HG02973 (cell line): ENCODE measurements around the gene KMT2E.

Experiments
- ATAC-seq: cut with Tn5 transposase; IDR thresholded peaks from one replicate; pipeline ENCODE4 v1.9.1; 2021; ENCODE audit warnings: moderate library complexity; ENCODE audit not compliant: unreplicated experiment

KMT2E gene

DNA sequence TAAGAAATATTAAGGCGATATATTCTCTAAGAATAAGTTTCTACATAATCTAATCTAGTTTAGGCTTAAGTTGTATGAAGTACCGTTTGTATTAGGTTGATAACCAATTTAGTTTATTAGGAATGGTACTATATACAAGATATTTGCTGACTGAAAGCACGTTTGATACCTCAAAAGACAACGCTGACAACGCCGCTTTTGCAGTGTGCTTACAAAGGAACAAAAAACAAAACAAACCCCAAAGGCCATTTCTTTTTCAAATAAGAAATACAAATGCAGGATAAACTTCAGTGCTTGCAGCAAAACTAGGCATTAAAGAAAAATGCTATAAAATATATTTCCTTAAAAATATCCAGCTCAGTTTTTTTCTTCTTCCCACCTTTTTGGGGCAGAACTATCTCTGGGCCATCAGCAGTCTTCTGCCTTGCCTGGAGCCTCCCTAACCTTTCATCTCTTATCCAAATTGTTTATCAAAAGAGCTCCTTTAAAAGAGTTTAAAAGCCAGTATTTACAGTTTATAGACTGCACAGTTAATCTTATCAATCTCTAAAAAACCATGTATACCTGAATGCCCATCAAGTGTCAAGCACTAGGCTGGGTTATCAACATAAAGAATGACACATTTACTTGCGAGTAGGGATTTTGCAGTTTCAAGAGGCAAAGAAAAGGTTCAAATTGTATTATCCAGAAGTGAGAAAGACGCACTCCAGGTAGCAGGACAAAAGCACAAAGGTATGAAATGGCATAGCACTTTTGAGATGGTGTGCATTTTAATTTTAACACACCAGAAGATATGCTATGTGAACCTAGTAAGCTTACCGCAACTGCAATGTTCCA is 4.1 kb upstream of the KMT2E start:
- ATAC-seq = no peak

DNA sequence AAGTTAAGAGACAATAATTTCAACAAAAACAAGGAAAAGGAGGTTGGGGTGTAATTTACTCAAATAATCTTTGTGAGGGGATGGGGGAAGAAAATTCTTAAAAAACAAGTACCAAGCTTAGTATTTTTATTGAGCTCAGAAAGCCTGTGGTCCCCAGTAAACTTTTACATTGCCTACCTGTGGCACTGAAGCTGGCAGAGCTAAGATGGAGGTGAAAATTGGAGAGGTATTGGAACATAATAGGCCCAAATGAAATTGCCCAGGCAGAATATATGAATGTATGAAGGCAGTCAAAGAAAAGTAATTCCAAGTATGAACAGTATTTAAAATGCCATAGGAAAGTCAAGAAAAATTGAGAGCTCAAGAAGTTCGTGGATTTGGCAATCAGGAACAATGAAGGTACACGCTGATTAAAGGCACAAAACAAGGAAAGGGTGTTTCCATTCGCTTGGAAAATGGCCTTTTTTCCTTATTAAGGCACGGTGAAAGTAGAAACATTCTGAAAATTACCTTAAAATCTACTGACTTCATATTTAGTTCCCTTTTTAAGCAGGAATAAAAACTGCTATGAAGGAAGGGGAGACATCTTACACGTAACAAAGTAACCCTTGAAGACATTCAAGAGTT is 3.4 kb upstream of the KMT2E start:
- ATAC-seq = no peak

DNA sequence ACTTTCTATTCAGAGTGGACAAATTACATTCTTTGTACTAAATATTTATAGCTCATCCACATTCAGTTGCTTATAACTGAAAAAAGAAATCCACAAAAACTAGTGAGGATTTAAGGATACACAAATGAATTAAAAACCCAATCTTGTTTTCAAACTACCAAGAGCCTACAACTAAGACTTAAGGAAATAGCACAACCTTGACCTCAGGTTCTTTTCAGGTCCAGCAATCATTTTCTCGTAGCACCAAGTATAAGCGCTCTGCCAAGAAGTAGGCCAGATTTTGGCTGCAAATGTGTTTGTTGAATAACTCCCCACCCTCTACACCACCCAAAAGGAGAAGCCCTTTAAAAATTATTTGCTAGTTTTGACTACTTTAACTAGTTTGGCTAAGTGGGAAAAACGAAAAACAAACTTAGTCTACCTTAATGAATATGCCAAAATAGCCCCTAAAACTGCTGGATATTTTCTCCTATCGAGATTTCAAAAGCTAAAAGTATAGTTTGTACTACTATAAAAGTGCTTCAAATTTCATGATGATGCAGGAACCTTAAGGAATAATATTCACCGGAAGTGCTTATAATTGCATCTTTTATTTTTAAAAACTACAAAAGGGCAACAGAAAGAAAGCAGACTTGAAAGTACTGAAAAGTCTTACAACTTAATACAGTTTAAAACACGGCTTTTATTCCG is 2.7 kb upstream of the KMT2E start:
- ATAC-seq = no peak

DNA sequence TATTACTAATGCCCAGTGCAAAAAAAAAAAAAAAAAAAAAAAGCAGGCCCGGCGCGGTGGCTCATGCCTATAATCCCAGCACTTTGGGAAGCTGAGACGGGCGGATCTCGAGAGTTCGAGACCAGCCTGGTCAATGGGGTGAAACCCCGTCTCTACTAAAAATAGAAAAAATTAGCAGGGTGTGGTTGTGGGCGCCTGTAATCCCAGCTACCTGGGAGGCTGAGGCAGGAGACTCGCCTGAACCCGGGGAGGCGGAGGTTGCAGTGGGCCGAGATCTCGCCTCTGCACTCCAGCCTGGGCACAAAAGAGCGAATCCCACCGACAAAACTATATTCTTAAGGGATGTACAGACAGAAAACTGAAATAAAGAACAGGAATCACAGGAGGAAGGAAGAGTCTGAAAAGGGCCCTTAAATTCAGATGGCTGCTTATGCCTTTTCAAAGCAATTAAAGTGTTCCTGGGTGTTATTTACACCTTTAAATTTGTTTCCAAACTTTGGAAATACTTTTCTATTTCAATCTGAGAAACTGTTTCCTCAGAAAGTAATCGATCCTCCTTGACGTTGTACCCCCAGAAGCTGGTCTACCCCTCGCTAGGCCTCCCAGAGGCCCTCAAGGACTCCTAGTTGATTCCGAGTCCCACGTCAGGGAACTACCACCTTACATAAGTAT is 2.0 kb upstream of the KMT2E start:
- no peak for ATAC-seq

DNA sequence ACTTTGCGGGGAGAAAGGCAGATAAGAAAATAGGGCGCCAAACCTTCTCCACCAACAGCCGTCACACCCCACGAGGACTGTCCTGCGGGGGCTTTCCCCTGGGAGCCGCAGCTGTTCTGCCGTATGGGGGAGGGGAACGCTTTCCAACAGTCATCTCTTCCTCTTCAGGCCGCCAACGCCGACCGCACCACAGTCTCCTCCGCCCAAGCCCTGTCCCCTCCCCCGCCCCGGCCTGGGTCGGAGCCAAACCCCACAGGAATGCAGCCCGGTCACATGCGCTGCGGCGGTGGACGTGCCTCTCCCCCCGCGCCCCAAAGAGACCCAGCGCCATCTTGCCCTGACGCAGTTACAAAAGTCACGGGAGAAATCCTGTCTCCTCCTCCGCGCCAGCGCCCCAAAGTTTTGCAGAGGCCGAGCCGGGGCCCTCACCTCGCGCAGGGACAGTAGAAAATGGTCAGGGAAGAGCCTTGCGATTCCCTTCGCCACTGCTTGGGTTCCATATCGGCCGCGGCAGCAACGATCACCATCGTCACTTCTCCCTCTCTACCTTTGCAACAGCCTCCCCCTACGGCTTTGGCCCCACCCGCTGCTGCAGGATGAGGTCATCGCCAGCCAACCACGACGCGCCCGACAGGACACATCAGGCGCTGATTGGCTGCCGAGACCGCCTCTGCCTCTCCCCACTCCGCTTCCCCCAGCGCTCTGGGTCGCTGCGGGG is 1.3 kb upstream of the KMT2E start:
- peak; percentile 58 for ATAC-seq

DNA sequence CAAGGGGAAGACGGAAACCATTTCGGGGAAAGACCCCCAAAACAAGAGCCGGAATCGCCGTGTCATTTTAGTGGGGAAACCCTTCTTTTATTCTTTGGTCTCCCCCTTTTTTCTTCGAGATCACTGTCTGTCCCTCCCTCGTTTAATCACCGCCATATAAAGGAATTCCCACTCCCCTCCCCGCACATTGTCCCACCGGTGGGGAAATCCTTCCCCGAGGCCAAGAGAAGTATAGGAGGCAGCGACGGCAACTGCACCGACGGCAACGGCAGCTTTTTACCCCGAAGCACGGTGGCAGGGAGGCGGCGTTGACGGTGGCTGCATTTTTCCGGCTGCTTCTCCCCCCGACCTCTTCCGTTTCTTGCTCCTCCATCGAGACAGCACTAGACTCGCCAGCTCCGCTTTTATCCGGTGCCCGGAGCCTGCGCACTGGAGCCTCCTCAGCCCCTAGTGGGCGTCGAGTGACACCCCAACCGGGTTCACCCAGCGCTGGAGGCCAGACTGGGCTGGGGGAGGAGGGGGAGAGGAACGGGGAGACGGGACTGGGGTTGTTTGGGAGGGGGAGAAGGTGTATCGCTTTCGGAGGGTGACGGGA is 687 bp upstream of the KMT2E start:
- ATAC-seq = peak; percentile 33

DNA sequence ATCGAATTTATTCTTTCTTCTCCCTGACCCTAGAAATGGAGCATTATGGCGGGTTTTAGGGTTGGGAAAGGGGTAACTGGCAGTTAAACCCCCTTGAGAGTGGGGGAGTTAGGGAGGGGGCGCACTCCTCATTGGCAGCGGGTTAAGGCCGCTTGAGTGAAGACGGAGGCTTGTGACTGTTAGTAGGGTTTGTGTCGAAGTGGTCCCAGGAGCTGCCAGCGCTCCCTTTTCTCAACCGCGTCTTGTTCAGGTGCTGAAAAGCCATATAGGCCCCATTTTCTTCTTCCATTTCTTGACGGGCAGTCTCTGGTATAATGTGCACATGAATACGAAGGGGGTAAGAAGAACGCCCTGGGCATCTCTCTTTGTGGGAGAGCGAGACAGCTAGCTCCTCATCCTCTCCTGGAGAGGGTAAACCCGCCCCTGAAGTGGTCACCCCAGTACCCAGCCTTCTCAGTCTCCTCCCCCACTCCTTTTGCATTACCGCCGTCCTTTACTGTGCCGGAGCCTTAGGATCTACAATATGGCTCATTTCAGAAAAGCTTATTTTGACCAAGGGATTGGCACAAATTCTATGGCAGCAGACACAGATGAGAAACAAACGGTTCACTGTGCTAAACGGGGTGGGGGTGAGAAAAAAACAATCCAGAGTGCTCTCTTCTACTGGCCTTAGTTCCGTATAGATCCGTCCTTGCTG is 836 bp downstream of the KMT2E start:
- no peak for ATAC-seq

DNA sequence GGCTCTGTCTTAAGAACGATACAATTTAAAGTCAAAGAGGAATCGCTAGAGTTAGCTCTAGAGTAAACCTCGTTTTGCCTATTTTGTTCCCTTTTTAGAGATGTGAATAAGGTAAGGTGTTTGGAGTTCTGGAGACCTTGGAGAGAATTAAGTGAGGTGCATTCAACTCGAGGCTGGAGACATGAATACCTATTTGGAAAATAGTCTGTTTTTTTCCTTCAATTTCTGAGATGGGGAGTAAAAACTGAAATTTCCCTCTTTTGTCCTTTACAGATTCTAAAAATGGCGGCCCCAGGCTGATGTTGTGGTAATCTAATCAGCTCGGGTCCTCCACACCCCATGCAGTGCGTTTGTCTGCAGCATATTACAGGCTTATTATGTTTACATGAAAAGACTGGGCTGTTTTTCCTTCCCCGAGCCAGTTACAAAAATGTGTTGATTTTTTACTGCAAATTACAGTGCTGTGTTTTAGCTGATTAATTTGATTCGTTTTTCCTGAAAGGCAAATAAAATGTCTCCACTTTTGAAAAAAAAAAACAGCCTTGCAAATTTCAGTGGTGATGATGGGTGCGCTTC is 1.5 kb downstream of the KMT2E start:
- ATAC-seq = no peak

DNA sequence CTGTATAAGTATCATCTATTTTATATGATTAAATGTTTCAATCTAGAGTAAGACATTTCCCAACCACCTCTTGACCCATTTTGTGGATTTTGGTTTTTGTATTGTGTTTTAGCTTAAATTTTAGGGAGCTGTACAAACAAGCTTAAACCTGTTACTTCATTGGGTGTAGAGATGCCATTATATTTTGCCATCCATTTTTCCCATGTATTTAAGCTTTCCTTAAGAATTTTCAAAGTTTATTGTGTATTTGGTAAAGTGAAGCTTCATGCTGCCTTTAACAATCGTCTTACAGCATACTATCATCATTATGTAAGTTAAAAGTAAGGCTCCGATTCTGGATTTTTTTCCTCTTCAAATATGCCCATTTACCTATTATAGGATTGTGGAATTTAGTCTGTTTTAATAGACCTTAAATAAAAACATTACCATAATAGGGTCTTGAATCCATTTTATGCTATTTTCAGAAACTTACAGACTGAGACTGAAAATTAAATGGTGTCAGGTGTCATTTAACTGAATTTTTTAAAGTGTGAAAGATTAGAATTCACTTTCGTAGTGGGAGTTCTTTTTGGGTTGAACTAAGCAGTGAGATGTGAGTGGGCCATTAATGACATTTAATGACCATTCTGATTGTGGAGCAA is 2.2 kb downstream of the KMT2E start:
- no peak for ATAC-seq

DNA sequence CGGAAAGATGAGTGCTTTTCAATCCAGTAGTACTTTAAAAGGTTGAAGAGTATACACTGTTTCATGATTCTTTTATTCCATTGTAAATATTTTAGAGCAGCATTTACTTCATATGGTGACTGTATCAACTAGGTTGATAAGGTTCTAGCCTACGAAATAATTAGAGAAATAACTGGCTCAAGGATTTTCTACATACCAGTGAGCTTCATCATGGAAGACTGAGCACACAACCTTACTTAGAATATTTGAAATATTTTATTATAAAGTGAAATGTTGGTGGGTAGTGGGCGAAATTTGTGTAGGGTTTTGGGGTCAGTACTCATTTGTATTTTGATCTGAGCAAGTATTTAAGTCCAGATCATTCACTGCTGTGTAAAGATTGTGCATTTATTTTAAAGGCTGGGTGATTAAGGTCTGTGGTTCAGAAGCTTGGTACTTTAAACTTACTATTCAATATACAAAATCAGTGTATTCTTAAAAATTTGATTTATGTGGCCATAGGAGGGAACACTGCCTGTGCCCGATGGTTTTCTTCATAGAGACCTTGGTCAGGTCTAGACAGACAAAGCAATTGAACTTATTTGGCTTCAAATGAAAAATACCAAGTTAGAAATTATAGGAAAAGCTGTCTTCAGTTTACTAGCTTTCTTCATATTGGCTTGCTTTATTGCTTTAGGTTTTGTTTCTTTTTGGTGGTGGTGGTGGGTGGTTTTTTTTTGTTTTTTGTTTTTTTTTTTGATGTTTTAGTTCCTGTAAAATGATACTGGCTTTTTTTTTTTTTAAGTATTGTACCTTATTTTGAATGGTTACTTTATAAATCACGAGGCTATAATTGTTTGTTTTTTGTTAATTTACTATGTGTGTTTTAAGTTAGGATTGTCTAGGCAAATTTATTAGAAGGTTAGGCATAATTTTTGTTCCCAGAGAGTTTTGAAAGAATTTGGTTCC is 3.0 kb downstream of the KMT2E start:
- no peak for ATAC-seq

DNA sequence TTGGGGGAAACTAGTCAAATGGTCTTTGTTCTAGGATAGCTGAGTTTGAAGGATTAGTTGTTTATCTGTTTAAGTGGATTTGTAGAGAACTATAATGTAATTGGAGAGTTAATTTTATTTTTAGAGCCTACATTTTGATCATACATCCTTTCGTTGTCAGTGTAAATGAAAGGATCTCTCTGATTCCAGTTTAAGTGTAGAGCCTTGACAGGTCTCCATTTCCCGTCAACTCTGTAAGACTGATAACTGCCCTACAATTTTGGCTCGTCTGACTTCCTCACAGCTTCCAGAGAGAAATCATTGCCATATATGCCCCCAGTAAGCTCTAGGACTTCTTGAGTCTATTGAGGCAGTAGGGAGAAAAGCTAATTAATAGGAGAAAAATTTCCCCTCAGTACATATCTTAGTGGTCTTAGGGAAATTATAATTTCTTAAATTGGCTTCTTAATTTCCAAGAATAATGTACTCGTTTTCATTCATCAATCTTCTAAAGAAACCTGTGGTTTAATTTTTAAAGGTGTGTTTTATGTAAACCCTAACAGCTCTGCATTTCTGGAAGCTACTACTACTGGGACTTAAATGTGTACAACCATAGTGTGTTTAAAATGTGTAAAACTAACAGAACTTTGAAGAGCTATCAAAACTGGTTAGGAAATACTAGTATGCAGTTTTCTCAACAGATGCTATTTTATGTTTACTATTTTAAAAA is 3.8 kb downstream of the KMT2E start:
- ATAC-seq = no peak

DNA sequence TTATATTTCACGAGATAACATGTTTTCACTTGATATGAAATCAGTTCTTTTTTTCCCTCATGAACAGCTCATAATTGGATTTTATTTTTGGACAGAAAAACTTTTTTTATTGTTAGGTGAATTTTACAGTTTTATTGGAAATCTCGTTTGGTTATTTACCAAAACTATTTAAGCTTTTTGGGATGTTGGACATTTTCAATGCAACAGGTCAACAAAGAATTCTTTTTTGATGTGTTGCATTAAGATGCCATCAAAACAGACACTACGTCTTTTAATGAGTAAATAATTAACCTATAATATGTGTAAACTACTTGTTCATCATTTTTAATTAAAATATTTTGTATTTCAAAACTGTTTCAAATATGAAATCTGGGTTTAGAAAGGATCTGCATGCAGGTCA is 5.3 kb downstream of the KMT2E start:
- ATAC-seq = no peak

DNA sequence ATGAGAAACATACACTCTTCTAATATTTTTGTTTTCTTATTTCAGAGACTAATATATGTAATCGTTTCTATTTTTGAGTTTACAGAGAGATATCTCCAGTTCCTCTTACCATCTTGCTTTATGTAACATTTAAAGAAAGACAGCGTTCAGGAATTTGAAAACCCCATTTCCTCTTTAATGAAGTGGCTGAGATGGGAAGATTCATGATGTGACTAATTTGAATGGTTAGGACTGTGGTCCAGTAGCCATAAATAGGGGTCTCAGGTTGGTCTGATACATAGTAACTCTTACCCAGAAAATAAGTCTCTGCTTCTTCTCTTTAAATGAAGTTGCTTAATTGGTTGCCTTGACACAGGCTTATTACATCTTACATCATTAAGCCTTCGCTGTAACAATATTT is 6.9 kb downstream of the KMT2E start:
- ATAC-seq = no peak

DNA sequence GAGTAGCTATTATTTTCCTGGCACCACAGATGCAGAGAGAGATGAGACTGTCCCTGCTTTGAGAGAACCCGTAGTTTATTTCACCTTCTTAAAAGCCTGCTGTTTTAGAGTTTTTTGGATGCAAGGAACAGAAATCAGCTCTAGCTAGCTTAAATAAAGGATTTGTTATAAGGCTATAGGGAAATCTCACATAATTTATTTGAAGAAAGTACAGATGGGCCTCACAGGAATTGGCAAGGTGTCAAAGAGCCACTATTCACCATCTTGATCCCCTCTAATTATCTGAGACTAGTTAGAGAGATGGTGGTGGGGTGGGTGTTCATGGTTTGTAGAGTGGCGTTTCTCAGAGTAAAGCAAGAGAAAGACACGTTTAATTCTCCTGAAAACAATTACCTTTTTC is 7.3 kb downstream of the KMT2E start:
- no peak for ATAC-seq

DNA sequence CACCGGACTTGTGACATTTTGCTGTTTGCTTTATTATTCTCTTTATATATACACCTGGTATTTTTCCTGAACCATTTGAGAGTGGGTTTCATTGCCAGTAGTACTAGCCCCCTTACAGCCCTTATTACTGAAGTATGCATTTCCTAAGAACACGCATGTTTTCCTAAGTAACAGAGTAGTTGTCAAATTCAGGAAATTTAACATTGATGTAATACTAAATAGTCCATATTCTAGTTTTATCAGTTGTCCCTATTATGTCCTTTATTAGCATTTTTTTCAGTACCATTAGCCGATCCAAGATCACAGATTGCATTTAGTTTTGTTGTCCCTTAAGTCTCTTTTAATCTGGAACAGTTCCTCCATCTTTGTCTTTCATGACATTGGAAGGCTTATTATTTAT is 8.0 kb downstream of the KMT2E start:
- no peak for ATAC-seq

DNA sequence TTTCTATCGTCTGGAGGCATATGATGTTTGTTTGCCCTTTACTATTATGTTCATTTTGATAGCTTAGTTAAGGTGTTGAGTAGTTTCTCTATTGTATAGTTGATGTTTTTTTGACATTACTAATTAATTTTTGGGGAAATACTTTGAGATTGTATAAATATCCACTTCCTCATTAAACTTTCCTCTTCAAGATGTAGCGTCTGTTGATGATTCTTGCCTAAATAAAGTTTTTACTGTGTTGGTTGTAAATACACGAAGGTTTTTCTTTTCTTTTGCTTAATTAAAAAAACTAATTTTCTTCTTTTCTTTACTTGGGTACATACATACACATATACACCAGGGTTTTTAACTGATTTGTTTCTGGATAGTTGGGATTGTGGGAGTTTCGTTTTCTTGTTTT is 8.5 kb downstream of the KMT2E start:
- ATAC-seq = no peak

DNA sequence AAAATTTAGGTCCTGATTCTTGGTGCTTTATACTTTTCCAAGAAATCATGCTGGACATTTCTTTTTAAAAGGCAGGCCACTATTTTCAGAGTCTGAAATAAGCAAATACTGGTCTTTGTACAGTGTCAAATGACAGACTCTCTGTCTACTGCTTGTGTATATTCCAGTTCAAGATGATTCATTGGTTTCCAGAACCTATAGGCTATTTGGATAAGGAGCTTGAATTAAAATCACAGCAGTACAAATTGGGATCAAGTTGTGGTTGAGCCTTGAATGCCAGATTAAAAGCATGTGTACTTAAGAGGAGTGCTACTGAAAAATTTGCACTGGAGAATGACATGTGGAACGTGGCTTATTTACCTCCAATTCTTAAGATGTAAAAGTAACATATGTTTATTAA is 10.7 kb downstream of the KMT2E start:
- ATAC-seq = no peak
